OCI-LY7 (cell line): Measurements from ENCODE around the gene KRTAP13-1.

ENCODE experiments used
- CTCF ChIP-seq: fragments of 200-600 bp; sonication (generic); conservative IDR thresholded peaks from 2 replicates; pipeline ENCODE4 v1.5.1; 2014; ENCODE audit warnings: mild to moderate bottlenecking, antibody characterized with exemption, low read length, moderate library complexity, mixed read lengths
- EZH2phosphoT487 ChIP-seq: fragments of 200-600 bp; sonication (generic); IDR thresholded peaks from 2 replicates; pipeline ENCODE4 v1.6.1; 2018; ENCODE audit warnings: low read depth, borderline replicate concordance, mild to moderate bottlenecking, mixed run types, antibody characterized with exemption, low read length, moderate library complexity, mixed read lengths

- TF ChIP-seq CTCF = no peak
- TF ChIP-seq EZH2phosphoT487 = no peak
These were observed 44.3 kb upstream of the KRTAP13-1 start for GRCh38 chr21:30351534-30351933.
